K562 (cell line): ENCODE data around the gene AGT. TPM values are rescaled to one million over a fixed set of nuclear protein-coding genes. Genes with fewer than 3 reads are reported as not detected.

Experiments
- ATAC-seq: fragments of 200-7000 bp; cut with Tn5 transposase; 3 replicates; pipeline ENCODE4 v1.9.1; 2020; ENCODE audit warnings: moderate library complexity
- BruUV-seq: library from RNA; stranded (reverse); fragments of 400-500 nt; replicated peaks from 2 replicates; lab custom pipeline; 2021; lab: Mats Ljungman, UMichigan
- CTCF ChIA-PET: fragments of 300-600 bp; formaldehyde crosslinking; extraction: SDS; loops from one replicate; lab custom pipeline; 2021; ENCODE audit warnings: low intra/inter-chr PET ratio; lab: Yijun Ruan, JAX
- POLR2A ChIA-PET: fragments of 300-600, 350-650 bp; sonication (Branson Sonifier 250); formaldehyde crosslinking; extraction: SDS; loops from one replicate; lab custom pipeline; 2021; ENCODE audit warnings: antibody characterized with exemption, inconsistent platforms; lab: Yijun Ruan, JAX
- DNase-seq, 4 experiments: peaks; one replicate each; pipeline versions ENCODE4 v3.0.0 to v3.0.0-alpha.2; 2011 to 2018; ENCODE audit warnings: low spot score in 3 of 4, mixed read lengths in 3 of 4; ENCODE audit errors: extremely low read depth in 1 of 4
- FAIRE-seq: peaks from 2 replicates; lab custom pipeline; 2011; peaks lifted over from hg19 to GRCh38; lab: Jason Lieb, UNC
- H2AFZ ChIP-seq: 2 replicates; pipeline ENCODE4 v1.6.0; 2011; ENCODE audit warnings: low read depth, low read length, control low read depth, inconsistent platforms
- H3K27ac ChIP-seq: fragments of 200-600 bp; 3 replicates; pipeline ENCODE4 v1.8.0; 2011; ENCODE audit warnings: low read depth, mild to moderate bottlenecking, control low read depth, inconsistent platforms, low read length, moderate library complexity, mixed read lengths; ENCODE audit errors: extremely low read depth
- H3K27me3 ChIP-seq, 2 experiments: fragments of 300-600 bp in 1 of 2; 2 replicates in 1 of 2; 3 replicates in 1 of 2; pipeline versions ENCODE4 v1.6.0 to v1.8.0; 2011; ENCODE audit warnings: inconsistent platforms in 2 of 2, low read length in 2 of 2, mild to moderate bottlenecking in 1 of 2, mixed read lengths in 1 of 2, moderate library complexity in 1 of 2; ENCODE audit not compliant: control insufficient read depth in 2 of 2, insufficient read depth in 2 of 2
- H3K36me3 ChIP-seq: fragments of 300-600 bp; 3 replicates; pipeline ENCODE4 v1.8.0; 2011; ENCODE audit warnings: mild to moderate bottlenecking, low read length, inconsistent platforms; ENCODE audit not compliant: control insufficient read depth, insufficient read depth
- H3K4me1 ChIP-seq, 2 experiments: fragments of 200-600 bp in 1 of 2; replicated peaks in 1 of 2; 2 replicates in 1 of 2; 3 replicates in 1 of 2; pipeline versions ENCODE4 v1.5.1 to v1.8.0; 2011; ENCODE audit warnings: inconsistent platforms in 2 of 2, low read length in 2 of 2, mild to moderate bottlenecking in 1 of 2, mixed read lengths in 1 of 2, moderate library complexity in 1 of 2; ENCODE audit not compliant: control insufficient read depth in 2 of 2, insufficient read depth in 2 of 2
- H3K4me2 ChIP-seq: 2 replicates; pipeline ENCODE4 v1.6.1; 2011; ENCODE audit warnings: low read length, control low read depth, inconsistent platforms, mixed read lengths; ENCODE audit not compliant: insufficient read depth
- H3K4me3 ChIP-seq: fragments of 200-600 bp; sonication (generic), shearing (Covaris generic); 2 replicates; pipeline ENCODE4 v1.5.1; 2016; ENCODE audit warnings: control low read depth, inconsistent platforms
- H3K79me2 ChIP-seq: fragments of 200-600 bp; 3 replicates; pipeline ENCODE4 v1.8.0; 2011; ENCODE audit warnings: low read length, inconsistent platforms; ENCODE audit not compliant: control insufficient read depth, insufficient read depth
- H3K9ac ChIP-seq, 2 experiments: 2 replicates each; pipeline versions ENCODE4 v1.6.0 to v1.6.1; 2011; ENCODE audit warnings: low read depth in 2 of 2, low read length in 2 of 2, control low read depth in 1 of 2, inconsistent platforms in 1 of 2, mild to moderate bottlenecking in 1 of 2, mixed read lengths in 1 of 2; ENCODE audit not compliant: insufficient read depth in 1 of 2
- H3K9me1 ChIP-seq: one replicate; pipeline ENCODE4 v1.6.0; 2011; ENCODE audit warnings: inconsistent platforms, mild to moderate bottlenecking, low read length, moderate library complexity; ENCODE audit not compliant: control insufficient read depth, insufficient read depth
- H3K9me3 ChIP-seq: replicated peaks from 2 replicates; pipeline ENCODE4 v1.5.1; 2011; ENCODE audit warnings: low read depth, low read length, inconsistent platforms; ENCODE audit not compliant: control insufficient read depth, insufficient read depth
- H4K20me1 ChIP-seq: replicated peaks from 2 replicates; pipeline ENCODE4 v1.6.1; 2011; ENCODE audit warnings: low read length, inconsistent platforms, mixed read lengths; ENCODE audit not compliant: control insufficient read depth, insufficient read depth
- BRCA1 ChIP-seq, 2 experiments: fragments of 450-650 bp in 1 of 2; sonication (generic) in 1 of 2; formaldehyde crosslinking in 1 of 2; IDR thresholded peaks; 2 replicates each; pipeline versions ENCODE4 v1.5.0 to v1.6.1; 2017 to 2020; ENCODE audit warnings: mild to moderate bottlenecking in 1 of 2, missing genetic modification reagents in 1 of 2
- CEBPG ChIP-seq, 3 experiments: fragments of 200-800 bp in 1 of 3; sonication (Bioruptor generic) in 1 of 3; sonication (generic) in 1 of 3; formaldehyde crosslinking in 1 of 3; IDR thresholded peaks in 2 of 3; conservative IDR thresholded peaks in 1 of 3; 2 replicates each; pipeline versions ENCODE4 v1.6.1 to v1.8.0; 2016 to 2022; ENCODE audit warnings: missing compliant biosample characterization in 2 of 3, missing genetic modification characterization in 2 of 3, mild to moderate bottlenecking in 1 of 3, missing genetic modification reagents in 1 of 3
- CHAMP1 ChIP-seq: fragments of 450-650 bp; IDR thresholded peaks from 2 replicates; pipeline ENCODE4 v1.6.1; 2016; ENCODE audit warnings: mild to moderate bottlenecking
- ETV1 ChIP-seq: fragments of 450-650 bp; conservative IDR thresholded peaks from 2 replicates; pipeline ENCODE4 v1.6.1; 2016; ENCODE audit warnings: missing genetic modification characterization, control low read depth, low read depth, missing compliant biosample characterization
- HES1 ChIP-seq: fragments of 450-650 bp; IDR thresholded peaks from 2 replicates; pipeline ENCODE4 v1.6.1; 2016; ENCODE audit warnings: low read depth, mild to moderate bottlenecking, moderate library complexity
- NKRF ChIP-seq: fragments of 450-650 bp; IDR thresholded peaks from 2 replicates; pipeline ENCODE4 v1.6.1; 2016; ENCODE audit warnings: borderline replicate concordance
- OTX1 ChIP-seq: fragments of 450-650 bp; formaldehyde crosslinking; IDR thresholded peaks from 2 replicates; pipeline ENCODE4 v1.4.0; 2022; ENCODE audit warnings: mild to moderate bottlenecking
- PML ChIP-seq: IDR thresholded peaks from 2 replicates; pipeline ENCODE4 v1.6.1; 2012; ENCODE audit warnings: low read length, inconsistent platforms
- POLR2B ChIP-seq: fragments of 450-650 bp; IDR thresholded peaks from 2 replicates; pipeline ENCODE4 v1.6.1; 2018; ENCODE audit warnings: low read depth; ENCODE audit not compliant: partially characterized antibody
- SRSF9 ChIP-seq: fragments of 200-400 bp; formaldehyde crosslinking; IDR thresholded peaks from 2 replicates; pipeline ENCODE4 v1.6.1; 2017; ENCODE audit warnings: low read depth, low read length, borderline replicate concordance
- STAG1 ChIP-seq: sonication (generic); formaldehyde crosslinking; IDR thresholded peaks from 2 replicates; pipeline ENCODE4 v1.5.0; 2020; ENCODE audit warnings: missing genetic modification reagents, borderline replicate concordance
- YBX1 ChIP-seq: fragments of 450-650 bp; IDR thresholded peaks from 2 replicates; pipeline ENCODE4 v1.7.1; 2016; ENCODE audit warnings: mild to moderate bottlenecking
- ZNF146 ChIP-seq: IDR thresholded peaks from one replicate; pipeline ENCODE4 v1.6.1; 2018; ENCODE audit warnings: missing compliant biosample characterization; ENCODE audit not compliant: unreplicated experiment
- ZNF311 ChIP-seq: fragments of 250-450 bp; sonication (Bioruptor Pico); IDR thresholded peaks from 2 replicates; pipeline ENCODE4 v1.4.0; 2020; ENCODE audit warnings: mild to moderate bottlenecking, moderate library complexity
- ZNF431 ChIP-seq: sonication (generic); formaldehyde crosslinking; IDR thresholded peaks from 2 replicates; pipeline ENCODE4 v1.8.0; 2022; ENCODE audit warnings: mild to moderate bottlenecking, missing genetic modification reagents
- ZNF76 ChIP-seq: fragments of 250-450 bp; sonication (Bioruptor Pico); IDR thresholded peaks from 2 replicates; pipeline ENCODE4 v1.4.0; 2020; ENCODE audit warnings: mild to moderate bottlenecking, moderate library complexity, borderline replicate concordance
- WGBS: fragments of 100-300 bp; shearing (Covaris generic); methylation state at CpG from one replicate; pipeline ENCODE4 v1.1.6; 2016; ENCODE audit warnings: low coverage, mixed read lengths; ENCODE audit not compliant: insufficient coverage; ENCODE audit errors: missing lambda C conversion rate; 5-methylcytosine and 5-hydroxymethylcytosine counted together
- in situ Hi-C: fragments of 300-500 bp; cut with MboI; formaldehyde crosslinking; loops from 4 replicates; pipeline ENCODE4 v1.15.0; 2018; ENCODE audit warnings: inconsistent platforms, mixed read lengths
- intact Hi-C: fragments of 100-400 bp; cut with micrococcal nuclease; formaldehyde crosslinking; loops from 2 replicates; pipeline ENCODE4 v1.14.2; 2022
- polyA plus RNA-seq, 8 experiments: library from polyadenylated mRNA; depleted of rRNA in 4 of 8; stranded (reverse) in 5 of 8; unstranded in 3 of 8; fragments of >200 nt; fragmentation: Nextera tagmentation in 2 of 8; fragmentation: Illumina TruSeq in 1 of 8; extraction: Ambion mirVana in 2 of 8; extraction: Trizol in 1 of 8; gene quantifications; 2 replicates each; pipeline versions ENCODE4 v1.2.1 to v1.2.3, GENCODE V29; 2011 to 2014; ENCODE audit warnings: inconsistent platforms in 1 of 8, missing spikeins in 1 of 8
- total RNA-seq, 7 experiments: library from RNA; depleted of rRNA in 6 of 7; stranded (reverse); fragments of >200 nt in 6 of 7; fragmentation: Illumina TruSeq in 2 of 7; extraction: Trizol in 2 of 7; gene quantifications; 2 replicates each; pipeline versions ENCODE4 v1.2.1 to v1.2.3, GENCODE V29; 2011 to 2021; ENCODE audit warnings: low replicate concordance in 1 of 7

Gene AGT
- total and polyA plus RNA-seq, 9 of the 15 experiments (the other 6 are each of a cell fraction or from before 2014, with no cell fraction given), result 0.40 TPM; not detected in 8

GRCh38 chr1:230737622-230738262 lies 23.8 kb upstream of the AGT start:
- WGBS, result 1% methylated on average over 3 of the region's 3 CpGs
- Histone ChIP-seq H3K9me3 (no peaks in the 10 kb centered on the region), H3K4me1 (0 out of 5 replicates have a peak, but pooled peaks cover 0 to 2% of the 10 kb centered on the region in 2 experiments)

More at GRCh38 chr1:230737622-230738262, 23.8 kb upstream of the AGT start:
- no peak overlapping the region for H3K4me2 ChIP-seq
- FAIRE-seq (no peak), ATAC-seq (no peak)
- TF ChIP-seq CHAMP1 (no peak), YBX1 (no peak), BRCA1 (IDR thresholded peaks at IDR 0.05) (no peak), BRCA1 (CRISPR knock-in tag; IDR thresholded peaks at IDR 0.05) (no peak), PML (no peak), ZNF146 (CRISPR knock-in tag) (peak; percentile 23), HES1 (no peak), SRSF9 (no peak), ZNF311 (CRISPR knock-in tag) (no peak), ETV1 (no peak), POLR2B (no peak), STAG1 (no peak), CEBPG (CRISPR knock-in tag; IDR thresholded peaks at IDR 0.05) (no peak), CEBPG (tag; conservative IDR thresholded peaks at IDR 0.05 in 1 of 2, IDR thresholded peaks at IDR 0.05 in 1 of 2) (peak; percentile 82 to 94), NKRF (no peak), ZNF76 (CRISPR knock-in tag) (no peak), OTX1 (no peak), ZNF431 (CRISPR knock-in tag) (no peak)
- TF ChIP-seq, all 486 proteins: peak for 2
- no peak for DNase-seq
- H3K79me2 ChIP-seq, result no peaks in the 10 kb centered on the region
- CTCF ChIA-PET, result no interaction called here
- H3K9me1 ChIP-seq, result no peaks in the 10 kb centered on the region
- H3K27me3 ChIP-seq, result peaks cover 16 to 38% of the 10 kb centered on the region in 2 experiments
- H2AFZ ChIP-seq, result no peak overlapping the region
- no peak overlapping the region for H3K27ac ChIP-seq
- no peaks in the 10 kb centered on the region for H3K36me3 ChIP-seq
- intact Hi-C loops, result no loop called here
- no peaks in the 10 kb centered on the region for H4K20me1 ChIP-seq
- in situ Hi-C loops, result no loop called here
- H3K4me3 ChIP-seq, result no peak overlapping the region
- POLR2A ChIA-PET, result interaction anchor here (0.8 kb wide), 1 partner anchor 15 kb away, joined by 3 read pairs; no protein-coding TSS in a partner anchor
- no TSS peak for BruUV-seq
- H3K9ac ChIP-seq, result no peak overlapping the region
